GM21423 (cell line): ENCODE results near the gene HOXB6.

ENCODE experiments used
- ATAC-seq: cut with Tn5 transposase; IDR thresholded peaks from one replicate; pipeline ENCODE4 v1.9.1; 2021; ENCODE audit warnings: mild to moderate bottlenecking, moderate library complexity; ENCODE audit not compliant: unreplicated experiment

Gene HOXB6

DNA sequence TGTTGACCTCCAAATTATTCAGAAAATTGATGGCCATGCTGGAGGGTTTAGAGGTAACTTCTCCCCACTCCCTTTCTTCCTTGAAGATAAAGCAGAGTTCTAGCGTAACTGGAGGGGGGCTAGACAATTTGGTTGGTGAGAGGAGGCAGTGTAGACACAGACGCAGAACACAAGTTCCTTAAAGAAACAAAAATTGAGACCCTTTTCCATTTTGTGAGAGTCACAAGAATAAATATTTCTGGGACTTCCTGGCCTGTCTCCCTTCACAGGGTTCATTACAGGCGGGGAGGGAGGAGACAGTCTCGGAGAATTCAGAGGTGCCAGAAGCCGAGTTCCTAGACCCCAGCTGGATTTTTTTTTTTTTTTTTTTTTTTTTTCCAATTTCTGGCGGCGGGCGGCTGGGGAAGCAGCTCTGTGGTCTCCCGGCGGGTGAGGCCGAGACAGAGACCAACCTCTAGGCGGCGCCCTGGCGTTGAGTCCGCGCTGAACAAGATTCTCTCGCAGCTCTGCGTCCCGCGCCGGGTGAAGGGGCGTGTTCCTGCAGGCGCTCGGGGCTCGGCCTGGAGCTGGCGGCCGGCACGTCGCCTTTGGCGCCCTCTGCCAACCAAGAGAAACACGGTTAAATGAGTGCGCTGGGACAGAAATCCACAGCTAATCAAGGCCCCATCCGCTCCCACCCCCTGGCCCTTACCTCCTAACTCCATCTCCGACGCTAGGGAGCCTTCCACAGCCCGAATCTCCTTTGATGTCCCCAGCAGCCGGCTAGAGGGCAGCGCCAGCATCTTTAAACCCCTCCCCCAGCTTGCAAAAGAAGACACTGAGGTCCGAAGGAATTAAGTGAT, 31.6 kb upstream of the HOXB6 start:
- ATAC-seq, result no peak

- no peak for ATAC-seq
Measured at GRCh38 chr17:48634493-48635208, 29.9 kb upstream of the HOXB6 start.

DNA sequence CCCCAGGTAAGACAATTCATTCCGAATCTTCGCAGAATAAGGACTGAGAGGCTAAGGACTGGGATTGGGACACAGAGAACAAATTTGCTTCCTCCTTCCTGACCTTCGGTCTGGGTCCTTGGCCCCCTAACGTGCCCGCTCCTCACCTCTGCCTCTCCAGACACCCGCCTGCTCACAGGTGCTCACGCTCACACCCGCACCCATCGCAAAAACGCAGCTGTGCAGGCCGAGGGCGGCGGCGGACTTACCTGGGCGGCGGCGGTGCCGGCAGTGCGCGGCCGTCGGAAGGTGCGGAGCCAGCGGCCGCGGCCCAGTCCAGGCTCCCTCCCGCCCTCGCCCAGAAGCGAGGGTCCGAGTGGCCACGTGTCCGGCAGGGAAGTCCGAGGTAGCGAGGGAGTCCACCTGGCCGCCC, 28.5 kb upstream of the HOXB6 start:
- no peak for ATAC-seq

- ATAC-seq, result no peak
Measured at GRCh38 chr17:48632579-48633265, 27.9 kb upstream of the HOXB6 start.

GRCh38 chr17:48631693-48632578, 27.1 kb upstream of the HOXB6 start:
- no peak for ATAC-seq

GRCh38 chr17:48630925-48631692, 26.3 kb upstream of the HOXB6 start:
- no peak for ATAC-seq

- ATAC-seq, result no peak
Measured at GRCh38 chr17:48630009-48630924, 25.5 kb upstream of the HOXB6 start.

DNA sequence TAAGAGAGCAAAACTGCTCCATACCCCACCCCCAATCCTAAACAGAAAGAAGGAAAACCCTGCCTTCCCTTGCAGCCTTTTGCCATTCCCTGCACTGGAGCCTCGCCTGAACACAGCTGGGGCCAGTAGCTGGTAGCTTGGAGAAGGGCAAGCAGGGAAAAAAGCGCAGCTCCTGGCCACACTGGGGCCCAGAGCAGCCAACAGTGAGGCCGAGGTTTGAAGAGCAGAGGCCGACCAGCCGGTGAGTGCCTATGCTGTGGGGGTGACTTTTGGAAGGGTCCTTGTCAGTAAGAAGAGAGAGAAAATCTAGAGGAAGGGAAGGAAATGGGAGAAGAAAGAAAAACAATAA, 24.6 kb upstream of the HOXB6 start:
- ATAC-seq, result no peak

GRCh38 chr17:48628649-48629410, 24.0 kb upstream of the HOXB6 start:
- ATAC-seq, result no peak

DNA sequence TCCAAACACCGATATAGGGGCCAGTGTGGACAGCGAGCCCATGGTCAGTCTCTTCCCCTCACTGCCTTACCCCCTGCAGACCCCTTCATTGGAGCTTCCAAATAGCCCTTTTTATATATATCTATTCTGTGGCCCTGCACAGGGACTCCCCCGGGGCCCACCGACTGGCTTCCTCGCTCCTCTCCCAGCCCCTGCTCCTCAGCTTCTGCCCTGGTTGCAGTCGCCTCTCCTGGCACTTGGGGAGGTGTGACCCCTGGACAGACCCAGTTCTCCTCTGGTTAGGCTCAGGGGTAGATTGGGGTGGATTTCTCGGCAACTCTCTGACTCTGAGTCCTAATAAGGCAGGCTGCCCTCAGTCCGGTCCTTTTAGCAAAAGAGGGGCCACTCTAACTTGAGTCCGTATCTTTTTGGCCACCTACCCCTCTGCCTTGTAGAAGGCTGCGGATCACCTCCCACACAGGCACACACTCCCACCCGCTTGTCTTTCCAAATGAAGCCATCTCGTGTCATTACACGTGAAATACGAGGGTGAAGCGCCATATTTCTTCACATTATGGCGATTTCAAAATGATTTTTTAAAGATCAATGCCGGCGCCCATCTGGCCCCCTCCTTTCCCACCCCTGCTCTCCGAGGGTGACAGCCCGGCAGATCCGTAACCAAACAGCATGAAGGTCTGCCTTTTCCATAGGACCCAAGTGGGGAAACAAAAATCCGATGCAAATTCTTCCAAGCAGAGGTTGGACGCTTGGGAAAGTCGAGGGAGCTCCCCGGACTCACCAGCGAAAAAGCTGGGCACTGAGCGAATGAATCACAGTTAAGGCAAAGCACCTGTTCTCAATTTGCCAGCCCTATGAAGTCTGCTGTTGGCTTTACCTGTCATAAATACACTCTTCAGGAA, 23.1 kb upstream of the HOXB6 start:
- ATAC-seq, result no peak

GRCh38 chr17:48627118-48627597, 22.4 kb upstream of the HOXB6 start:
- no peak for ATAC-seq

GRCh38 chr17:48626245-48627117, 21.7 kb upstream of the HOXB6 start, which contains the start of gene HOXB9:
TSS of gene HOXB9 (minus strand) at chr17:48626358. CDS start at chr17:48626269, 89 bp downstream.
- no peak for ATAC-seq

- no peak for ATAC-seq
Measured at GRCh38 chr17:48625495-48626244, 20.9 kb upstream of the HOXB6 start.

- no peak for ATAC-seq
Measured at GRCh38 chr17:48624544-48625494, 20.0 kb upstream of the HOXB6 start.
